Liver (tissue), 9 donors: Measurements from ENCODE around the gene AP1S1. TPM values are rescaled to one million over a fixed set of nuclear protein-coding genes. Genes with fewer than 3 reads are reported as not detected.
"Not testable (repeated sequence)": the region's sequence is repeated elsewhere in the genome, so short reads cannot be mapped to it uniquely, and the experiment has no call there.

Source experiments
- DNase-seq: peaks from one replicate; pipeline ENCODE4 v3.0.0-alpha.2; 2017; ENCODE audit warnings: low spot score
- H3K27ac ChIP-seq, 2 donors: one replicate each; pipeline ENCODE4 v1.7.0; 2013; ENCODE audit warnings: inconsistent platforms in 2 of 2, low read length in 2 of 2, control low read depth in 1 of 2, low read depth in 1 of 2, mild to moderate bottlenecking in 1 of 2
- H3K27me3 ChIP-seq, 4 donors: one replicate each; pipeline versions ENCODE4 v1.6.1 to v1.7.0; 2013; ENCODE audit warnings: low read length in 3 of 4, inconsistent platforms in 1 of 4, mild to moderate bottlenecking in 1 of 4, moderate library complexity in 1 of 4; ENCODE audit not compliant: control insufficient read depth in 4 of 4, insufficient read depth in 4 of 4
- H3K36me3 ChIP-seq, 4 donors: one replicate each; pipeline versions ENCODE4 v1.6.1 to v1.7.0; 2013; ENCODE audit warnings: low read length in 3 of 4, mild to moderate bottlenecking in 3 of 4, low read depth in 1 of 4, moderate library complexity in 1 of 4; ENCODE audit not compliant: control insufficient read depth in 4 of 4, insufficient read depth in 3 of 4
- H3K4me1 ChIP-seq, 4 donors: one replicate each; pipeline versions ENCODE4 v1.6.1 to v1.7.0; 2013; ENCODE audit warnings: low read length in 3 of 4, mild to moderate bottlenecking in 3 of 4, moderate library complexity in 1 of 4; ENCODE audit not compliant: control insufficient read depth in 4 of 4, insufficient read depth in 4 of 4
- H3K4me3 ChIP-seq, 3 donors: one replicate each; pipeline versions ENCODE4 v1.6.1 to v1.7.0; 2013; ENCODE audit warnings: low read length in 3 of 3, control low read depth in 1 of 3, low read depth in 1 of 3, mild to moderate bottlenecking in 1 of 3
- H3K9ac ChIP-seq, 2 donors: one replicate each; pipeline ENCODE4 v1.7.0; 2013; ENCODE audit warnings: low read length in 2 of 2, mild to moderate bottlenecking in 2 of 2, moderate library complexity in 2 of 2, control low read depth in 1 of 2, low read depth in 1 of 2
- H3K9me3 ChIP-seq, 4 donors: one replicate each; pipeline versions ENCODE4 v1.6.1 to v1.7.0; 2013; ENCODE audit warnings: low read length in 3 of 4; ENCODE audit not compliant: control insufficient read depth in 4 of 4
- ATF3 ChIP-seq: IDR thresholded peaks from 2 replicates; pipeline ENCODE4 v1.6.1; 2016; ENCODE audit warnings: antibody characterized with exemption
- CTCF ChIP-seq: fragments of 150-350 bp; IDR thresholded peaks from 2 replicates; pipeline ENCODE4 v1.5.1; 2017; ENCODE audit warnings: improper control_type of control experiment, low read depth, low read length; ENCODE audit not compliant: missing input control
- FOXA1 ChIP-seq: IDR thresholded peaks from 2 replicates; pipeline ENCODE4 v1.6.1; 2016; ENCODE audit warnings: antibody characterized with exemption
- FOXA2 ChIP-seq: IDR thresholded peaks from 2 replicates; pipeline ENCODE4 v1.6.1; 2016; ENCODE audit warnings: antibody characterized with exemption
- MAX ChIP-seq: IDR thresholded peaks from 2 replicates; pipeline ENCODE4 v1.6.1; 2016; ENCODE audit warnings: antibody characterized with exemption
- NR2F2 ChIP-seq: IDR thresholded peaks from 2 replicates; pipeline ENCODE4 v1.6.1; 2016; ENCODE audit warnings: antibody characterized with exemption
- RAD21 ChIP-seq, 2 donors: IDR thresholded peaks; 2 replicates each; pipeline ENCODE4 v1.6.1; 2016; ENCODE audit warnings: antibody characterized with exemption in 2 of 2, mild to moderate bottlenecking in 2 of 2
- REST ChIP-seq: IDR thresholded peaks from 2 replicates; pipeline ENCODE4 v1.6.1; 2016; ENCODE audit warnings: antibody characterized with exemption, mild to moderate bottlenecking
- TAF1 ChIP-seq: conservative IDR thresholded peaks from 2 replicates; pipeline ENCODE4 v1.6.1; 2016; ENCODE audit warnings: antibody characterized with exemption, mild to moderate bottlenecking
- ZBTB33 ChIP-seq: IDR thresholded peaks from 2 replicates; pipeline ENCODE4 v1.6.1; 2016; ENCODE audit warnings: antibody characterized with exemption
- WGBS: extraction: QIAGEN DNeasy Blood & Tissue Kit; methylation state at CpG from one replicate; pipeline ENCODE4 v1.1.7; 2013; 5-methylcytosine and 5-hydroxymethylcytosine counted together
- polyA plus RNA-seq, 2 donors: library from polyadenylated mRNA; stranded (reverse) in 1 of 2; unstranded in 1 of 2; fragments of 200-250 nt in 1 of 2; fragments of >200 nt in 1 of 2; fragmentation: Nextera tagmentation in 1 of 2; extraction: Ambion mirVana in 1 of 2; gene quantifications; one replicate each; pipeline versions ENCODE4 v1.2.1 to v1.2.3, GENCODE V29; 2013 to 2015
- total RNA-seq, 2 donors: library from RNA; depleted of rRNA; stranded (reverse); fragments of >200 nt; gene quantifications; one replicate each; pipeline ENCODE4 v1.2.3, GENCODE V29; 2014
- donor health status: healthy.
- donor health status: healthy.
- donor health status: healthy.
- donor health status: healthy.
- donor health status: healthy.

Gene AP1S1
- total and polyA plus RNA-seq, 4 donors = 13.8 to 25.7 (median 22.0) TPM

GRCh38 chr7:101120315-101120714, 34.0 kb upstream of the AP1S1 start:
- no peak overlapping the region for H3K27ac ChIP-seq
- WGBS = 91% methylated on average over 4 of the region's 4 CpGs
- H3K36me3 ChIP-seq = no peaks in the 10 kb centered on the region
- no peaks in the 10 kb centered on the region for H3K9me3 ChIP-seq
- DNase-seq = no peak
- TF ChIP-seq FOXA1 (no peak), CTCF (no peak), ATF3 (no peak), ZBTB33 (no peak), MAX (no peak), FOXA2 (no peak), TAF1 (no peak), REST (no peak), RAD21 (IDR thresholded peaks at IDR 0.05) (no peak), NR2F2 (no peak)
- H3K4me1 ChIP-seq = peaks cover 9 to 27% (median 23%) of the 10 kb centered on the region in 4 donors
- no peak overlapping the region for H3K9ac ChIP-seq
- H3K27me3 ChIP-seq = no peaks in the 10 kb centered on the region
- no peak overlapping the region for H3K4me3 ChIP-seq

GRCh38 chr7:101121631-101121990, 32.7 kb upstream of the AP1S1 start:
- peak overlapping the region in 1 of 2 donors; percentile 54 for H3K9ac ChIP-seq
- DNase-seq, H3K36me3 ChIP-seq, H3K4me3 ChIP-seq, H3K27me3 ChIP-seq, H3K9me3 ChIP-seq: not testable (repeated sequence)
- 69% methylated on average over 9 of the region's 9 CpGs for WGBS
- peak overlapping the region; percentile 83 to 96 for H3K27ac ChIP-seq
- peaks cover 14 to 39% (median 29%) of the 10 kb centered on the region in 4 donors for H3K4me1 ChIP-seq
